HepG2 (cell line): Measurements from ENCODE around the gene DENND4A. TPM values are rescaled to one million over a fixed set of nuclear protein-coding genes. Genes with fewer than 3 reads are reported as not detected.

Experiments used
- ADNP ChIP-seq: sonication (generic); formaldehyde crosslinking; IDR thresholded peaks from 2 replicates; pipeline ENCODE4 v1.4.0; 2020; ENCODE audit warnings: missing genetic modification reagents
- ARID4A ChIP-seq: sonication (generic); formaldehyde crosslinking; IDR thresholded peaks from 2 replicates; pipeline ENCODE4 v1.5.0; 2020; ENCODE audit warnings: mild to moderate bottlenecking, missing genetic modification reagents, borderline replicate concordance
- ARNTL ChIP-seq: sonication (generic); formaldehyde crosslinking; IDR thresholded peaks from 2 replicates; pipeline ENCODE4 v1.4.0; 2020; ENCODE audit warnings: mild to moderate bottlenecking, missing genetic modification reagents
- BRD4 ChIP-seq: sonication (generic); formaldehyde crosslinking; IDR thresholded peaks from 2 replicates; pipeline ENCODE4 v1.4.0; 2020; ENCODE audit warnings: missing genetic modification reagents
- EEA1 ChIP-seq: sonication (generic); formaldehyde crosslinking; IDR thresholded peaks from 2 replicates; pipeline ENCODE4 v1.5.1; 2020; ENCODE audit warnings: mild to moderate bottlenecking, missing genetic modification reagents, borderline replicate concordance
- KLF13 ChIP-seq: sonication (generic); formaldehyde crosslinking; IDR thresholded peaks from 2 replicates; pipeline ENCODE4 v1.4.0; 2020; ENCODE audit warnings: mild to moderate bottlenecking, missing genetic modification reagents
- NCOR1 ChIP-seq: fragments of 200-600 bp; sonication (generic); IDR thresholded peaks from 2 replicates; pipeline ENCODE4 v1.7.0; 2017; ENCODE audit warnings: antibody characterized with exemption, low read length, borderline replicate concordance
- SMYD3 ChIP-seq: sonication (generic); formaldehyde crosslinking; IDR thresholded peaks from 2 replicates; pipeline ENCODE4 v1.8.1; 2023; ENCODE audit warnings: mild to moderate bottlenecking, missing genetic modification reagents
- SNRNP70 ChIP-seq: fragments of 200-400 bp; formaldehyde crosslinking; IDR thresholded peaks from 2 replicates; pipeline ENCODE4 v1.6.1; 2017; ENCODE audit warnings: mild to moderate bottlenecking, low read depth, low read length, moderate library complexity
- ZNF256 ChIP-seq: sonication (generic); formaldehyde crosslinking; conservative IDR thresholded peaks from 2 replicates; pipeline ENCODE4 v1.4.0; 2020; ENCODE audit warnings: missing genetic modification reagents
- ZNF329 ChIP-seq: sonication (generic); formaldehyde crosslinking; IDR thresholded peaks from 2 replicates; pipeline ENCODE4 v1.9.0; 2021; ENCODE audit warnings: low read depth, mild to moderate bottlenecking, missing genetic modification reagents
- ZNF546 ChIP-seq: sonication (generic); formaldehyde crosslinking; conservative IDR thresholded peaks from 2 replicates; pipeline ENCODE4 v1.8.1; 2023; ENCODE audit warnings: mild to moderate bottlenecking, missing genetic modification reagents
- polyA plus RNA-seq, 8 experiments: library from polyadenylated mRNA; depleted of rRNA in 3 of 8; stranded (reverse) in 7 of 8; unstranded in 1 of 8; fragments of >200 nt; fragmentation: Illumina TruSeq in 4 of 8; extraction: Trizol in 4 of 8; gene quantifications; 2 replicates each; pipeline versions ENCODE4 v1.2.1 to v1.2.3, GENCODE V29; 2011 to 2016; ENCODE audit warnings: low read depth in 4 of 8, missing spikeins in 1 of 8, mixed read lengths in 1 of 8; ENCODE audit not compliant: insufficient read depth in 1 of 8
- total RNA-seq, 5 experiments: library from RNA; depleted of rRNA; stranded (reverse); fragments of >200 nt; fragmentation: Illumina TruSeq; extraction: Trizol; gene quantifications; 2 replicates each; pipeline ENCODE4 v1.2.3, GENCODE V29; 2016; ENCODE audit warnings: low read depth in 1 of 5
- TF ChIP-seq, protein P1 (sequence below): fragments of 450-650 bp; IDR thresholded peaks from 2 replicates; pipeline ENCODE4 v1.6.1; 2017
- TF ChIP-seq, protein P2 (sequence below): sonication (generic); formaldehyde crosslinking; IDR thresholded peaks from 2 replicates; pipeline ENCODE4 v1.4.0; 2020; ENCODE audit warnings: missing genetic modification reagents
- TF ChIP-seq, protein P3 (sequence below): sonication (generic); formaldehyde crosslinking; IDR thresholded peaks from 2 replicates; pipeline ENCODE4 v1.4.0; 2020; ENCODE audit warnings: missing genetic modification reagents, borderline replicate concordance

The DENND4A gene
- total and polyA plus RNA-seq, 2 of the 13 experiments (the other 11 are each of a cell fraction or from before 2014, with no cell fraction given), result 13.2 to 18.6 TPM

- TF ChIP-seq SNRNP70 (no peak), ARNTL (CRISPR knock-in tag) (peak; percentile 37; the same call in 1 of the 2 replicates), ZNF256 (CRISPR knock-in tag) (peak; percentile 73), ZNF546 (CRISPR knock-in tag) (peak; percentile 67; the same call in 1 of the 2 replicates), NCOR1 (0 out of 2 replicates have a peak, but pooled peaks have one; percentile 40), KLF13 (0 out of 2 replicates have a peak, but pooled peaks have one; percentile 20), ARID4A (CRISPR knock-in tag) (peak; percentile 91), ADNP (peak; percentile 46; the same call in 1 of the 2 replicates), EEA1 (CRISPR knock-in tag) (0 out of 2 replicates have a peak, but pooled peaks have one; percentile 51), ZNF329 (CRISPR knock-in tag) (peak; percentile 71; the same call in 1 of the 2 replicates), BRD4 (peak; percentile 87), SMYD3 (CRISPR knock-in tag) (0 out of 2 replicates have a peak, but pooled peaks have one; percentile 75)
- TF ChIP-seq, protein P1, sequence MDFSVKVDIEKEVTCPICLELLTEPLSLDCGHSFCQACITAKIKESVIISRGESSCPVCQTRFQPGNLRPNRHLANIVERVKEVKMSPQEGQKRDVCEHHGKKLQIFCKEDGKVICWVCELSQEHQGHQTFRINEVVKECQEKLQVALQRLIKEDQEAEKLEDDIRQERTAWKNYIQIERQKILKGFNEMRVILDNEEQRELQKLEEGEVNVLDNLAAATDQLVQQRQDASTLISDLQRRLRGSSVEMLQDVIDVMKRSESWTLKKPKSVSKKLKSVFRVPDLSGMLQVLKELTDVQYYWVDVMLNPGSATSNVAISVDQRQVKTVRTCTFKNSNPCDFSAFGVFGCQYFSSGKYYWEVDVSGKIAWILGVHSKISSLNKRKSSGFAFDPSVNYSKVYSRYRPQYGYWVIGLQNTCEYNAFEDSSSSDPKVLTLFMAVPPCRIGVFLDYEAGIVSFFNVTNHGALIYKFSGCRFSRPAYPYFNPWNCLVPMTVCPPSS, result no peak
- TF ChIP-seq, protein P2, sequence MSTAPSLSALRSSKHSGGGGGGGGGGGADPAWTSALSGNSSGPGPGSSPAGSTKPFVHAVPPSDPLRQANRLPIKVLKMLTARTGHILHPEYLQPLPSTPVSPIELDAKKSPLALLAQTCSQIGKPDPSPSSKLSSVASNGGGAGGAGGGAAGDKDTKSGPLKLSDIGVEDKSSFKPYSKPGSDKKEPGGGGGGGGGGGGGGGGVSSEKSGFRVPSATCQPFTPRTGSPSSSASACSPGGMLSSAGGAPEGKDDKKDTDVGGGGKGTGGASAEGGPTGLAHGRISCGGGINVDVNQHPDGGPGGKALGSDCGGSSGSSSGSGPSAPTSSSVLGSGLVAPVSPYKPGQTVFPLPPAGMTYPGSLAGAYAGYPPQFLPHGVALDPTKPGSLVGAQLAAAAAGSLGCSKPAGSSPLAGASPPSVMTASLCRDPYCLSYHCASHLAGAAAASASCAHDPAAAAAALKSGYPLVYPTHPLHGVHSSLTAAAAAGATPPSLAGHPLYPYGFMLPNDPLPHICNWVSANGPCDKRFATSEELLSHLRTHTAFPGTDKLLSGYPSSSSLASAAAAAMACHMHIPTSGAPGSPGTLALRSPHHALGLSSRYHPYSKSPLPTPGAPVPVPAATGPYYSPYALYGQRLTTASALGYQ, result peak; percentile 92
- TF ChIP-seq, protein P3, sequence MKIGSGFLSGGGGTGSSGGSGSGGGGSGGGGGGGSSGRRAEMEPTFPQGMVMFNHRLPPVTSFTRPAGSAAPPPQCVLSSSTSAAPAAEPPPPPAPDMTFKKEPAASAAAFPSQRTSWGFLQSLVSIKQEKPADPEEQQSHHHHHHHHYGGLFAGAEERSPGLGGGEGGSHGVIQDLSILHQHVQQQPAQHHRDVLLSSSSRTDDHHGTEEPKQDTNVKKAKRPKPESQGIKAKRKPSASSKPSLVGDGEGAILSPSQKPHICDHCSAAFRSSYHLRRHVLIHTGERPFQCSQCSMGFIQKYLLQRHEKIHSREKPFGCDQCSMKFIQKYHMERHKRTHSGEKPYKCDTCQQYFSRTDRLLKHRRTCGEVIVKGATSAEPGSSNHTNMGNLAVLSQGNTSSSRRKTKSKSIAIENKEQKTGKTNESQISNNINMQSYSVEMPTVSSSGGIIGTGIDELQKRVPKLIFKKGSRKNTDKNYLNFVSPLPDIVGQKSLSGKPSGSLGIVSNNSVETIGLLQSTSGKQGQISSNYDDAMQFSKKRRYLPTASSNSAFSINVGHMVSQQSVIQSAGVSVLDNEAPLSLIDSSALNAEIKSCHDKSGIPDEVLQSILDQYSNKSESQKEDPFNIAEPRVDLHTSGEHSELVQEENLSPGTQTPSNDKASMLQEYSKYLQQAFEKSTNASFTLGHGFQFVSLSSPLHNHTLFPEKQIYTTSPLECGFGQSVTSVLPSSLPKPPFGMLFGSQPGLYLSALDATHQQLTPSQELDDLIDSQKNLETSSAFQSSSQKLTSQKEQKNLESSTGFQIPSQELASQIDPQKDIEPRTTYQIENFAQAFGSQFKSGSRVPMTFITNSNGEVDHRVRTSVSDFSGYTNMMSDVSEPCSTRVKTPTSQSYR (CRISPR knock-in tag), result peak; percentile 58; the same call in 1 of the 2 replicates
Measured at GRCh38 chr15:65610871-65611718, 181.0 kb downstream of the DENND4A start, which contains the start of gene INTS14 (continued).
